Calu3 (cell line): ENCODE results near the gene RXRA. TPM values are rescaled to one million over a fixed set of nuclear protein-coding genes. Genes with fewer than 3 reads are reported as not detected.

Source experiments
- BruUV-seq: library from RNA; stranded (reverse); fragments of 400-500 nt; replicated peaks from 2 replicates; lab custom pipeline; 2021; lab: Mats Ljungman, UMichigan
- CTCF ChIA-PET: fragments of 300-600 bp; sonication (Branson Sonifier 250); formaldehyde crosslinking; loops from one replicate; lab custom pipeline; 2022; ENCODE audit warnings: antibody characterized with exemption; lab: Charles Lee
- DNase-seq: peaks from one replicate; pipeline ENCODE4 v3.0.0; 2022
- H3K27ac Mint-ChIP-seq: one replicate; pipeline ENCODE4 v1.8.0; 2022; ENCODE audit warnings: mixed read lengths; ENCODE audit not compliant: unreplicated experiment
- H3K27me3 Mint-ChIP-seq: one replicate; pipeline ENCODE4 v1.8.0; 2022; ENCODE audit warnings: mixed read lengths; ENCODE audit not compliant: unreplicated experiment
- H3K36me3 Mint-ChIP-seq: one replicate; pipeline ENCODE4 v1.8.0; 2022; ENCODE audit warnings: mild to moderate bottlenecking, moderate library complexity, mixed read lengths; ENCODE audit not compliant: insufficient read depth, unreplicated experiment
- H3K4me1 Mint-ChIP-seq: one replicate; pipeline ENCODE4 v1.8.0; 2022; ENCODE audit warnings: mild to moderate bottlenecking, low read depth, mixed read lengths; ENCODE audit not compliant: unreplicated experiment
- H3K4me3 Mint-ChIP-seq: one replicate; pipeline ENCODE4 v1.8.0; 2022; ENCODE audit warnings: mild to moderate bottlenecking, low read depth, moderate library complexity, mixed read lengths; ENCODE audit not compliant: unreplicated experiment
- H3K9me3 Mint-ChIP-seq: one replicate; pipeline ENCODE4 v1.8.0; 2022; ENCODE audit warnings: low read depth, mixed read lengths; ENCODE audit not compliant: unreplicated experiment
- CTCF ChIP-seq: fragments of 200-600 bp; IDR thresholded peaks from one replicate; pipeline ENCODE4 v1.8.0; 2022; ENCODE audit warnings: antibody characterized with exemption; ENCODE audit not compliant: unreplicated experiment
- intact Hi-C: fragments of 100-400 bp; cut with micrococcal nuclease; formaldehyde crosslinking; loops from one replicate; pipeline ENCODE4 v1.10.0; 2022; ENCODE audit not compliant: unreplicated experiment
- total RNA-seq: library from RNA; stranded (reverse); gene quantifications from 2 replicates; pipeline ENCODE4 v1.2.3, GENCODE V29; 2022

RXRA gene
- total RNA-seq, 1 experiment from 2014 or later: 15.0 TPM

- no TSS peak for BruUV-seq
- no peak for TF ChIP-seq CTCF
- H3K4me3 Mint-ChIP-seq: no peak overlapping the region
- DNase-seq: no peak
- H3K27me3 Mint-ChIP-seq: peaks cover 16% of the 10 kb centered on the region
- CTCF ChIA-PET: no interaction called here
- H3K4me1 Mint-ChIP-seq: no peaks in the 10 kb centered on the region
- H3K36me3 Mint-ChIP-seq: no peaks in the 10 kb centered on the region
- no peak overlapping the region for H3K27ac Mint-ChIP-seq
- no peaks in the 10 kb centered on the region for H3K9me3 Mint-ChIP-seq
- intact Hi-C loops: no loop called here
Measured at GRCh38 chr9:134452728-134453127, 126.5 kb downstream of the RXRA start.

- H3K27ac Mint-ChIP-seq: no peak overlapping the region
- no peaks in the 10 kb centered on the region for H3K36me3 Mint-ChIP-seq
- no peak for TF ChIP-seq CTCF
- no TSS peak for BruUV-seq
- intact Hi-C loops: no loop called here
- H3K4me1 Mint-ChIP-seq: no peaks in the 10 kb centered on the region
- H3K4me3 Mint-ChIP-seq: no peak overlapping the region
- H3K27me3 Mint-ChIP-seq: peaks cover 16% of the 10 kb centered on the region
- DNase-seq: no peak
- H3K9me3 Mint-ChIP-seq: no peaks in the 10 kb centered on the region
- CTCF ChIA-PET: no interaction called here
Measured at GRCh38 chr9:134453776-134454475, 127.7 kb downstream of the RXRA start.

GRCh38 chr9:134454476-134454857 lies 128.2 kb downstream of the RXRA start:
- Mint-ChIP-seq H3K9me3 (no peaks in the 10 kb centered on the region), H3K27ac (no peak overlapping the region), H3K27me3 (peaks cover 16% of the 10 kb centered on the region), H3K4me1 (no peaks in the 10 kb centered on the region), H3K4me3 (no peak overlapping the region), H3K36me3 (no peaks in the 10 kb centered on the region)
- CTCF ChIA-PET: no interaction called here
- no peak for TF ChIP-seq CTCF
- intact Hi-C loops: no loop called here
- no TSS peak for BruUV-seq
- DNase-seq: no peak

- no peak for TF ChIP-seq CTCF
- CTCF ChIA-PET: no interaction called here
- Mint-ChIP-seq H3K9me3 (no peaks in the 10 kb centered on the region), H3K27me3 (peaks cover 16% of the 10 kb centered on the region), H3K4me1 (no peaks in the 10 kb centered on the region), H3K27ac (no peak overlapping the region), H3K4me3 (no peak overlapping the region), H3K36me3 (no peaks in the 10 kb centered on the region)
- intact Hi-C loops: no loop called here
- DNase-seq: no peak
- no TSS peak for BruUV-seq
Measured at GRCh38 chr9:134455021-134455471, 128.8 kb downstream of the RXRA start.
